K562 (cell line): ENCODE results near the gene TSGA10IP. TPM values are rescaled to one million over a fixed set of nuclear protein-coding genes. Genes with fewer than 3 reads are reported as not detected.

Experiments
- ATAC-seq: fragments of 200-7000 bp; cut with Tn5 transposase; 3 replicates; pipeline ENCODE4 v1.9.1; 2020; ENCODE audit warnings: moderate library complexity
- BruUV-seq: library from RNA; stranded (reverse); fragments of 400-500 nt; replicated peaks from 2 replicates; lab custom pipeline; 2021; lab: Mats Ljungman, UMichigan
- CTCF ChIA-PET: fragments of 300-600 bp; formaldehyde crosslinking; extraction: SDS; loops from one replicate; lab custom pipeline; 2021; ENCODE audit warnings: low intra/inter-chr PET ratio; lab: Yijun Ruan, JAX
- POLR2A ChIA-PET: fragments of 300-600, 350-650 bp; sonication (Branson Sonifier 250); formaldehyde crosslinking; extraction: SDS; loops from one replicate; lab custom pipeline; 2021; ENCODE audit warnings: antibody characterized with exemption, inconsistent platforms; lab: Yijun Ruan, JAX
- DNase-seq, 4 experiments: peaks; one replicate each; pipeline versions ENCODE4 v3.0.0 to v3.0.0-alpha.2; 2011 to 2018; ENCODE audit warnings: low spot score in 3 of 4, mixed read lengths in 3 of 4; ENCODE audit errors: extremely low read depth in 1 of 4
- FAIRE-seq: peaks from 2 replicates; lab custom pipeline; 2011; peaks lifted over from hg19 to GRCh38; lab: Jason Lieb, UNC
- H2AFZ ChIP-seq: 2 replicates; pipeline ENCODE4 v1.6.0; 2011; ENCODE audit warnings: low read depth, low read length, control low read depth, inconsistent platforms
- H3K27ac ChIP-seq: fragments of 200-600 bp; 3 replicates; pipeline ENCODE4 v1.8.0; 2011; ENCODE audit warnings: low read depth, mild to moderate bottlenecking, control low read depth, inconsistent platforms, low read length, moderate library complexity, mixed read lengths; ENCODE audit errors: extremely low read depth
- H3K27me3 ChIP-seq, 2 experiments: fragments of 300-600 bp in 1 of 2; 2 replicates in 1 of 2; 3 replicates in 1 of 2; pipeline versions ENCODE4 v1.6.0 to v1.8.0; 2011; ENCODE audit warnings: inconsistent platforms in 2 of 2, low read length in 2 of 2, mild to moderate bottlenecking in 1 of 2, mixed read lengths in 1 of 2, moderate library complexity in 1 of 2; ENCODE audit not compliant: control insufficient read depth in 2 of 2, insufficient read depth in 2 of 2
- H3K36me3 ChIP-seq: fragments of 300-600 bp; 3 replicates; pipeline ENCODE4 v1.8.0; 2011; ENCODE audit warnings: mild to moderate bottlenecking, low read length, inconsistent platforms; ENCODE audit not compliant: control insufficient read depth, insufficient read depth
- H3K4me1 ChIP-seq, 2 experiments: fragments of 200-600 bp in 1 of 2; replicated peaks in 1 of 2; 2 replicates in 1 of 2; 3 replicates in 1 of 2; pipeline versions ENCODE4 v1.5.1 to v1.8.0; 2011; ENCODE audit warnings: inconsistent platforms in 2 of 2, low read length in 2 of 2, mild to moderate bottlenecking in 1 of 2, mixed read lengths in 1 of 2, moderate library complexity in 1 of 2; ENCODE audit not compliant: control insufficient read depth in 2 of 2, insufficient read depth in 2 of 2
- H3K4me2 ChIP-seq: 2 replicates; pipeline ENCODE4 v1.6.1; 2011; ENCODE audit warnings: low read length, control low read depth, inconsistent platforms, mixed read lengths; ENCODE audit not compliant: insufficient read depth
- H3K4me3 ChIP-seq: fragments of 200-600 bp; sonication (generic), shearing (Covaris generic); 2 replicates; pipeline ENCODE4 v1.5.1; 2016; ENCODE audit warnings: control low read depth, inconsistent platforms
- H3K79me2 ChIP-seq: fragments of 200-600 bp; 3 replicates; pipeline ENCODE4 v1.8.0; 2011; ENCODE audit warnings: low read length, inconsistent platforms; ENCODE audit not compliant: control insufficient read depth, insufficient read depth
- H3K9ac ChIP-seq, 2 experiments: 2 replicates each; pipeline versions ENCODE4 v1.6.0 to v1.6.1; 2011; ENCODE audit warnings: low read depth in 2 of 2, low read length in 2 of 2, control low read depth in 1 of 2, inconsistent platforms in 1 of 2, mild to moderate bottlenecking in 1 of 2, mixed read lengths in 1 of 2; ENCODE audit not compliant: insufficient read depth in 1 of 2
- H3K9me1 ChIP-seq: one replicate; pipeline ENCODE4 v1.6.0; 2011; ENCODE audit warnings: inconsistent platforms, mild to moderate bottlenecking, low read length, moderate library complexity; ENCODE audit not compliant: control insufficient read depth, insufficient read depth
- H3K9me3 ChIP-seq: replicated peaks from 2 replicates; pipeline ENCODE4 v1.5.1; 2011; ENCODE audit warnings: low read depth, low read length, inconsistent platforms; ENCODE audit not compliant: control insufficient read depth, insufficient read depth
- H4K20me1 ChIP-seq: replicated peaks from 2 replicates; pipeline ENCODE4 v1.6.1; 2011; ENCODE audit warnings: low read length, inconsistent platforms, mixed read lengths; ENCODE audit not compliant: control insufficient read depth, insufficient read depth
- HDAC8 ChIP-seq: fragments of 450-650 bp; IDR thresholded peaks from 2 replicates; pipeline ENCODE4 v1.6.1; 2016; ENCODE audit warnings: mild to moderate bottlenecking, missing genetic modification characterization, moderate library complexity, missing compliant biosample characterization
- HSF4 ChIP-seq: fragments of 250-450 bp; sonication (Bioruptor Pico); IDR thresholded peaks from 2 replicates; pipeline ENCODE4 v2.1.2; 2022; ENCODE audit warnings: mild to moderate bottlenecking, moderate library complexity, borderline replicate concordance
- PHB ChIP-seq: fragments of 250-450 bp; sonication (Bioruptor Pico); IDR thresholded peaks from 2 replicates; pipeline ENCODE4 v1.5.0; 2021
- ZNF384 ChIP-seq: IDR thresholded peaks from 2 replicates; pipeline ENCODE4 v1.6.1; 2012; ENCODE audit warnings: low read depth, low read length, improper control_type of control experiment
- ZNF778 ChIP-seq: fragments of 450-650 bp; formaldehyde crosslinking; IDR thresholded peaks from 2 replicates; pipeline ENCODE4 v1.4.0; 2020; ENCODE audit warnings: mild to moderate bottlenecking, moderate library complexity
- WGBS: fragments of 100-300 bp; shearing (Covaris generic); methylation state at CpG from one replicate; pipeline ENCODE4 v1.1.6; 2016; ENCODE audit warnings: low coverage, mixed read lengths; ENCODE audit not compliant: insufficient coverage; ENCODE audit errors: missing lambda C conversion rate; 5-methylcytosine and 5-hydroxymethylcytosine counted together
- in situ Hi-C: fragments of 300-500 bp; cut with MboI; formaldehyde crosslinking; loops from 4 replicates; pipeline ENCODE4 v1.15.0; 2018; ENCODE audit warnings: inconsistent platforms, mixed read lengths
- intact Hi-C: fragments of 100-400 bp; cut with micrococcal nuclease; formaldehyde crosslinking; loops from 2 replicates; pipeline ENCODE4 v1.14.2; 2022
- polyA plus RNA-seq, 8 experiments: library from polyadenylated mRNA; depleted of rRNA in 4 of 8; stranded (reverse) in 5 of 8; unstranded in 3 of 8; fragments of >200 nt; fragmentation: Nextera tagmentation in 2 of 8; fragmentation: Illumina TruSeq in 1 of 8; extraction: Ambion mirVana in 2 of 8; extraction: Trizol in 1 of 8; gene quantifications; 2 replicates each; pipeline versions ENCODE4 v1.2.1 to v1.2.3, GENCODE V29; 2011 to 2014; ENCODE audit warnings: inconsistent platforms in 1 of 8, missing spikeins in 1 of 8
- total RNA-seq, 7 experiments: library from RNA; depleted of rRNA in 6 of 7; stranded (reverse); fragments of >200 nt in 6 of 7; fragmentation: Illumina TruSeq in 2 of 7; extraction: Trizol in 2 of 7; gene quantifications; 2 replicates each; pipeline versions ENCODE4 v1.2.1 to v1.2.3, GENCODE V29; 2011 to 2021; ENCODE audit warnings: low replicate concordance in 1 of 7
- TF ChIP-seq, protein P1 (sequence below): fragments of 250-450 bp; sonication (Bioruptor Pico); IDR thresholded peaks from 2 replicates; pipeline ENCODE4 v1.8.0; 2021; ENCODE audit warnings: mild to moderate bottlenecking, moderate library complexity
- TF ChIP-seq, protein P2 (sequence below): fragments of 450-650 bp; IDR thresholded peaks from 2 replicates; pipeline ENCODE4 v1.6.1; 2017; ENCODE audit warnings: antibody characterized with exemption, mild to moderate bottlenecking

The TSGA10IP gene
- total and polyA plus RNA-seq, 9 of the 15 experiments (the other 6 are each of a cell fraction or from before 2014, with no cell fraction given), result not detected

DNA sequence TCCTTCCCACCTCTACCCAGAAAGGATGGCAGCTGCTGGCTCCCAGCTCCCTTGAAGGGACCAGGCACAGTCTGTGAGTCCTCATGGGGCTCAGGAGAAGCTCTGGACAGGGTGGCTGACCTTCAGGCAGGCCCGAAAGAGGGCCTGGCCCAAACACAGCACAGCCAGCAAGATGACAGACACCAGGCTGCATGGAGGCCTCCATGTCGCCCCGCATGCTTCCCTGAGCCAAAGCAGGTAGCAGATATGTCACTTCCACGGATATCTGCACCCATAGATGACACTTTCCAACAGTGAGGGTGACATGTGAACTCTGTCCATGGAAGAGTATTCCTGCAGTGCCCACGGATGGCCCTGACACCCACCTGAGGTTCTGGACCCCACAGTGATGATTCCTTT lies 38.3 kb downstream of the TSGA10IP start:
- no TSS peak for BruUV-seq
- Histone ChIP-seq H3K9ac (peak overlapping the region in 1 of 2 experiments; percentile 53; a peak in 2 of 4 replicates), H3K9me3 (no peaks in the 10 kb centered on the region), H2AFZ (no peak overlapping the region), H3K4me2 (no peak overlapping the region), H3K36me3 (peaks cover 10% of the 10 kb centered on the region; the same call in 2 of the 3 replicates), H3K79me2 (no peaks in the 10 kb centered on the region), H3K27ac (no peak overlapping the region; the same call in 2 of the 3 replicates), H3K27me3 (no peaks in the 10 kb centered on the region), H3K9me1 (no peaks in the 10 kb centered on the region), H3K4me1 (peaks cover 0 to 15% of the 10 kb centered on the region in 2 experiments; a peak in 1 of 5 replicates), H3K4me3 (no peak overlapping the region), H4K20me1 (no peaks in the 10 kb centered on the region)
- in situ Hi-C loops, result no loop called here
- DNase-seq (no peak), ATAC-seq (no peak), FAIRE-seq (no peak)
- intact Hi-C loops, result loop anchor here (10.0 kb wide), 1 partner anchor 199 kb away; the partner anchor contains the start of genes AP5B1 and OVOL1
- ChIA-PET CTCF (no interaction called here), POLR2A (interaction anchor here (0.6 to 1.4 kb wide), 3 partner anchors 39 to 93 kb away, joined by 3 to 5 read pairs (median 4); partner anchors contain the start of gene CCDC85B)
- TF ChIP-seq, protein P1, sequence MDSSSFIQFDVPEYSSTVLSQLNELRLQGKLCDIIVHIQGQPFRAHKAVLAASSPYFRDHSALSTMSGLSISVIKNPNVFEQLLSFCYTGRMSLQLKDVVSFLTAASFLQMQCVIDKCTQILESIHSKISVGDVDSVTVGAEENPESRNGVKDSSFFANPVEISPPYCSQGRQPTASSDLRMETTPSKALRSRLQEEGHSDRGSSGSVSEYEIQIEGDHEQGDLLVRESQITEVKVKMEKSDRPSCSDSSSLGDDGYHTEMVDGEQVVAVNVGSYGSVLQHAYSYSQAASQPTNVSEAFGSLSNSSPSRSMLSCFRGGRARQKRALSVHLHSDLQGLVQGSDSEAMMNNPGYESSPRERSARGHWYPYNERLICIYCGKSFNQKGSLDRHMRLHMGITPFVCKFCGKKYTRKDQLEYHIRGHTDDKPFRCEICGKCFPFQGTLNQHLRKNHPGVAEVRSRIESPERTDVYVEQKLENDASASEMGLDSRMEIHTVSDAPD (CRISPR knock-in tag), result no peak
- 56% methylated on average over 5 of the region's 5 CpGs for WGBS

DNA sequence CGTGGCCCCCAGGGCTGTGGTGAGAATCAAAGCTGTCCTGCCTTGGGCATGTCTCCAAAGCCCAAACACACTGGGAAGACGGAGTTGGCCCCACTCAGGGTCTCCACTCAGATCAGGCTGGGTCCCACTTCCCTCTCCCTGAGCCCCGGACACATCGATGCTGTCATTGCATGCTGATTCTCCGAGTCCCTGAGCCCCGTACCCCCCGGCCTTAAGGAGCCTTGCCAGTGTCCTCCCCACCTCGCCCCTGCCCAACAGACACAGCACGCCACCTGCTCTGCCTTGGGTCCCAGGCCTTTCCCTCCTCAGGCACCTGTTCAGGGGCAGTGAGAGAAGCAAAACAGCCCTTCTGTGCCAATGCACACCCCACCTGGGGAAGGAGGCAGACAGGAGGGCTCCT lies 42.1 kb downstream of the TSGA10IP start:
- H3K4me3 ChIP-seq, result no peak overlapping the region
- ATAC-seq (no peak), FAIRE-seq (no peak), DNase-seq (no peak)
- in situ Hi-C loops (loop anchor here (5.0 kb wide), 1 partner anchor 105 kb away; no protein-coding TSS in a partner anchor), intact Hi-C loops (loop anchor here (10.0 kb wide), 1 partner anchor 203 kb away; the partner anchor contains the start of genes AP5B1 and OVOL1)
- H4K20me1 ChIP-seq, result no peaks in the 10 kb centered on the region
- WGBS, result 68% methylated on average over 9 of the region's 9 CpGs
- BruUV-seq, result no TSS peak
- H3K27me3 ChIP-seq, result no peaks in the 10 kb centered on the region
- ChIA-PET CTCF (interaction anchor here (0.6 to 2.3 kb wide), 2 partner anchors 103 to 415 kb away, joined by 4 to 24 read pairs; no protein-coding TSS in a partner anchor), POLR2A (interaction anchor here (1.2 to 1.4 kb wide), 2 partner anchors 99 to 129 kb away, joined by 3 to 6 read pairs; partner anchors contain the start of genes CFL1 and FIBP)
- H3K9me1 ChIP-seq, result no peaks in the 10 kb centered on the region
- H3K4me1 ChIP-seq, result peaks cover 0 to 3% of the 10 kb centered on the region in 2 experiments; a peak in 1 of 5 replicates
- H3K36me3 ChIP-seq, result peaks cover 5% of the 10 kb centered on the region; the same call in 2 of the 3 replicates
- H3K9ac ChIP-seq, result peak overlapping the region in 1 of 2 experiments; percentile 41; a peak in 1 of 4 replicates
- H3K9me3 ChIP-seq, result no peaks in the 10 kb centered on the region
- H3K27ac ChIP-seq, result no peak overlapping the region
- H3K79me2 ChIP-seq, result no peaks in the 10 kb centered on the region
- H3K4me2 ChIP-seq, result no peak overlapping the region
- no peak overlapping the region for H2AFZ ChIP-seq
- no peak for TF ChIP-seq ZNF778 (CRISPR knock-in tag)
- TF ChIP-seq HSF4 (CRISPR knock-in tag), result no peak
- TF ChIP-seq ZNF384, result no peak
- no peak for TF ChIP-seq HDAC8 (tag)
- TF ChIP-seq, protein P2, sequence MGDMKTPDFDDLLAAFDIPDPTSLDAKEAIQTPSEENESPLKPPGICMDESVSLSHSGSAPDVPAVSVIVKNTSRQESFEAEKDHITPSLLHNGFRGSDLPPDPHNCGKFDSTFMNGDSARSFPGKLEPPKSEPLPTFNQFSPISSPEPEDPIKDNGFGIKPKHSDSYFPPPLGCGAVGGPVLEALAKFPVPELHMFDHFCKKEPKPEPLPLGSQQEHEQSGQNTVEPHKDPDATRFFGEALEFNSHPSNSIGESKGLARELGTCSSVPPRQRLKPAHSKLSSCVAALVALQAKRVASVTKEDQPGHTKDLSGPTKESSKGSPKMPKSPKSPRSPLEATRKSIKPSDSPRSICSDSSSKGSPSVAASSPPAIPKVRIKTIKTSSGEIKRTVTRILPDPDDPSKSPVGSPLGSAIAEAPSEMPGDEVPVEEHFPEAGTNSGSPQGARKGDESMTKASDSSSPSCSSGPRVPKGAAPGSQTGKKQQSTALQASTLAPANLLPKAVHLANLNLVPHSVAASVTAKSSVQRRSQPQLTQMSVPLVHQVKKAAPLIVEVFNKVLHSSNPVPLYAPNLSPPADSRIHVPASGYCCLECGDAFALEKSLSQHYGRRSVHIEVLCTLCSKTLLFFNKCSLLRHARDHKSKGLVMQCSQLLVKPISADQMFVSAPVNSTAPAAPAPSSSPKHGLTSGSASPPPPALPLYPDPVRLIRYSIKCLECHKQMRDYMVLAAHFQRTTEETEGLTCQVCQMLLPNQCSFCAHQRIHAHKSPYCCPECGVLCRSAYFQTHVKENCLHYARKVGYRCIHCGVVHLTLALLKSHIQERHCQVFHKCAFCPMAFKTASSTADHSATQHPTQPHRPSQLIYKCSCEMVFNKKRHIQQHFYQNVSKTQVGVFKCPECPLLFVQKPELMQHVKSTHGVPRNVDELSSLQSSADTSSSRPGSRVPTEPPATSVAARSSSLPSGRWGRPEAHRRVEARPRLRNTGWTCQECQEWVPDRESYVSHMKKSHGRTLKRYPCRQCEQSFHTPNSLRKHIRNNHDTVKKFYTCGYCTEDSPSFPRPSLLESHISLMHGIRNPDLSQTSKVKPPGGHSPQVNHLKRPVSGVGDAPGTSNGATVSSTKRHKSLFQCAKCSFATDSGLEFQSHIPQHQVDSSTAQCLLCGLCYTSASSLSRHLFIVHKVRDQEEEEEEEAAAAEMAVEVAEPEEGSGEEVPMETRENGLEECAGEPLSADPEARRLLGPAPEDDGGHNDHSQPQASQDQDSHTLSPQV, result no peak
- TF ChIP-seq PHB (CRISPR knock-in tag), result no peak
